ENCODE measurements around the gene MTF1.

GRCh38 chr1:37850352-37850955 is 8.9 kb downstream of the MTF1 start:
- TF ChIP-seq CTCF (IDR thresholded peaks at IDR 0.05 in 8 of 11, conservative IDR thresholded peaks at IDR 0.05 in 3 of 11), result no peak
- TF ChIP-seq POLR2A (IDR thresholded peaks at IDR 0.05), result no peak

Measured in spleen (tissue), 7 donors.